CD4-positive, alpha-beta T cell treated with Interleukin-6 at 100 ng/mL for 8 hours (primary cell): ENCODE results near the gene ATG5.
"Not testable (repeated sequence)": the region's sequence is repeated elsewhere in the genome, so short reads cannot be mapped to it uniquely, and the experiment has no call there.

Experiments used
- DNase-seq: peaks from one replicate; pipeline ENCODE4 v3.0.0-alpha.2; 2020; ENCODE audit warnings: mixed read lengths, low spot score

ATG5 gene

DNA sequence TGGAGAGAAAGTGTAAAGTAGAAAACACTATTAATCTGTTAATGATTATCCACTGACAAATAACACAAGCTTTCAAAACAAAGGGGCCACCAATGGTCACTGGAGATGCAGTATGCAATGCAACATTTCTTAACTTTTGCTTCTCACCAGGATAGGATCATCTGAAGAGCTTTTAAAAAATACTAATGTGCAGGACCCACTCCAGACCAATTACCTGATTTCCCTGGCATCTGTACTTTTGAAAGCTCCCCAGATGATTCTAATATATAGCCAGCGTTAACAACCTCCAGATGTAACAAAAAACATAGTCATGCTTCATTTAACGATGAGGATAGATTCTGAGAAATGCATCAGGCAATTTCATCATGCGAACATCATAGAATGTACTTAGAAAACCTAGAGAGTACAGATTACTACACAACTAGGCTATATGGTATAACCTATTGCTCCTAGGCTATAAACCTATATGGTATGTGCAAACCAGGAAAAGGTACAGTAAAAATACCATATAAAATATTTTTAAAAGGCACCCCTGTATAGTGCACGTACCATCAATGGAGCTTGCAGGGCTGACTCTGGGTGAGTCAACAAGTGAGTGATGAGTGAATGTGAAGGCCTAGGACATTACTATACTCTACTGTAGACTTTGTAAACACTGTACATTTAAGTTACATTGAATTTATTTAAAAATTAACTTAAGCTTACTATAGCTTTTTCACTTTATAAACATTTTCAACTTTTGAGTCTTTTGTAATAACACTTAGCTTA lies 69.2 kb downstream of the ATG5 start:
- no peak for DNase-seq

DNA sequence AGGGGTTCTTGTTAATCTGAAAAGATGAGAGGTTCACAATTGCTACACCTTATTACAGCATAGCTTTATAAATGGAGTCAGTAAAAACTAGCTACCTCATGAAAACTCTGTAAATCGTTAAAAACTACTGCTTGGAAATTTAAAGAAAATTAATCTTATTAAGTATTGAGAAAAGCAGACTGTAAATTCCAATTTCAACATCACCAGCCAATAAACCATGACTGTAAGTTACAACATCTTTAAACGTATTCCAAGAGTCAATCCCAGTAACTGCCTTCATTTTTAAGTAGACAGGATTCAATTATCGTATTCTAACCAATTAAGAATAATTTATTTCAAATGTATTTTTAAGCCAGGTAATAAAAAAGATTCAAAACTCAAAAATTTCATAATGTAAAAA lies 70.3 kb downstream of the ATG5 start:
- DNase-seq: no peak

DNA sequence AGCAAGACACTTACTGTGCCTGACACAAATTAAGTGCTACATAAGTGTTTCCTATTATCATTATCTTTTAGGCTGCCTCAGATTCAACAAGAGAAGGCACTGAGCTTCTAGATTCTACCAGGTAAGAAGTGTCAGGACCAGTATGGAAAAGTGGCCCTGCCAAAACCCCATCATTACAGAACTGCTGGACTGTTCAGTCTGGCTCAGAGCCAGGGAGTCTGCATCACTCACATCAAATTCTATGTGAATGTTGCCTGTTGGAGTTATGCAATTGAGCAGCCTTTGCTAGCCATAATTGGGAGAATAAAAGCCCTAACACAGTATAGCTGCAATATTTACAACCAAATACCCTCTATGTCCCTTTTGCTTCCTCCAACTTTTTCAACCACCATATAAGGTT lies 70.9 kb downstream of the ATG5 start:
- DNase-seq: no peak

DNA sequence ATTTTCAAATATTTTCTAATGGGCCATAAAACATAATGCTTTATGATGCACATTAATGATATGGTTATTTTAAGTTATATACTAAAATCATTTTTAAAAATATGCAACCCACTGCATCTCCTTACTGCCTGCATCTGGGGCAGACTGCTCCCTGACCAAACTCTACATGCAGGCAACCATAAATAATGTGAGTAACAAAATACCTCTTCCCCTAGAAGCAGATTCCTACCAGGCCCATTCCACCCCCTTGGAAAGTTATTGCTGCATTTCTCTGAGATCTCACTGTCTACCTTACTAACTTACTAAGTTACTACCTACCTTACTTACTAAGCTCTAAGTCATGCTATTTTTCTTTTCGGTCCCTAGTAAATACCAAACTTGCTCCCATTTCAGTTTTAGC lies 71.8 kb downstream of the ATG5 start:
- no peak for DNase-seq

DNA sequence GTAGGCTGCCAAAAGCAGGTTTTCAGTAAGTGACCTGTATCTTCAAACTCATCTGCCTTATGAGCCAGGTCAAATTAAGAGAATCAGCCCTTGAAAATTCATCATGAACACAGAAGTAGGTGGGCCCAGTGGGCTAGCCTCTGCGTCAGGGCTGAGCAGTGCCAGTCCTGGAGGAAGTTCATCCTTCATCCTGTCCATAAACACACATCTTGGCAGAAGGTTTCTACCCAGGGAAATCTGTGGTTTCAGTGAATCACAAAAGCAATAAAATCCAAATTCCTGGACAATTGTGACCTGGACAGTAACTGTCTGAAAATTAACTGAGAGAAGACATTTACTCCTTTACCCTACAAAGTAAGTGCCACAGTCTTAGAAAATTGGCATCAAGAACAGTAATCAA lies 72.4 kb downstream of the ATG5 start:
- DNase-seq: no peak

DNA sequence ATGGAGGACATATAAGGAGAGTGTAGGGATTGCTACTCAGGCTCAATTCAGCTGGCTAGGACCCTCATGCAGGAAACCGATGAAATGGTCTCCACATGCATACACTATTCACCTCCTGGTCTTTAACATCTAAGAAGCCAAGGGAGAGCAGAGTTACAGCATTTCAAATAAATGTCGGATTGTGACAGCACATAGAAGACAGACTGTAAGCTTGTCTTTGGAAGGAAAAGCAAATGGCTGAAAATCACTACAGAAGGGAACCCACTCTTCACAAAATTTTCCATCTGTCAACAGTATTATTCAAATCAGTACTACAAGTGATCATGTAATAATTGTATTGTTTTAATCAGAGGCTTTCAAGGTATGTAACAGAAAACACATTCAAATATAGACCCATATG lies 72.9 kb downstream of the ATG5 start:
- no peak for DNase-seq

DNA sequence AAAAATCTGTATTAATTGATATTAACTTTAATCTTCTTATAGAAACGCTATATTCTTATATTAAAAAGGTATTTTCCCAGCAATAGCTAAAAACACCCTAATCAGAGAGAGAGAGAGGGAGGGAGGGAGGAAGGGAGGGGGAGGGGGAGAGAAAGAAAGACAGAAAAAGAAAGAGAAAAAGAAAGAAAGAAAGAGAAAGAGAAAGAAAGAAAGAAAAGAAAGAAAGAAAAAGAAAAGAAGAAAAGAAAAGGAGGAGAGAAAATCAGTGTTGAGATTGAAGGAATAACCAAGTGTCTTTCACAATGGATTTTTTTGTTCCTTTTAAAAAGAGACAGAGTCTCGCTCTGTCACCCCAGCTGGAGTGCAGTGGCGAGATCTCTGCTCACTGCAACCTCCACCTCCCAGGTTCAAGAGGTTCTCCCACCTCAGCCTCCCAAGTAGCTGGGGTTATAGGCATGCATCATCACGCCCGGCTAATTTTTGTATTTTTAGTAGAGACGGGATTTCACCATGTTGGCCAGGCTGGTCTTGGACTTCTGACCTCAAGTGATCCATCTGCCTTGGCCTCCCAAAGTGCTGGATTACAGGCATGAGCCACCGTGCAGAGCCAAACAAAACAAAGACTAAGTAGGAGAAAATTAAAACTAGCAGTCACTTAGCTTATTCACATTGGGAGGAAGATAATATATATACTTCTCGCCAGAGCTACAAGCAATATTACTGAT lies 73.9 kb downstream of the ATG5 start:
- not testable (repeated sequence) for DNase-seq

DNA sequence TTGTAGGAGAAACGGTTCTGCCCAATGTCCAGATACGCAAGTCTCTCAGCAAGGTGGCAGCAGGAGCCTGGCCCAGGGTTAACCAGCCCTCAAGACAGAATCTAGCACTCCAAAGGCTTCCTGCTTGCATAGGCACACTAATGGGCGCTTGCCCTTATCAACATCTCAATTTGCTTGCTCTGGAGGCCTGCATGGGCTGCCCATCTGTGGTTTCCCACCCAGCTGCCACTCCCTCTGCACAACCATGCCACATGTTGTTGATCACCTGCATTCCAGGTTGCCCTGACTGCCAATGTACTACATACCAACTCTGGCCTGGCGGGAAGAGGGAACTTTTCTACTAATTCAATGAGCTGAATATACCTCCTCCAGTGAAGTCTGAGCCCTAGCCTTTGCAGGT lies 74.6 kb downstream of the ATG5 start:
- DNase-seq: no peak

DNA sequence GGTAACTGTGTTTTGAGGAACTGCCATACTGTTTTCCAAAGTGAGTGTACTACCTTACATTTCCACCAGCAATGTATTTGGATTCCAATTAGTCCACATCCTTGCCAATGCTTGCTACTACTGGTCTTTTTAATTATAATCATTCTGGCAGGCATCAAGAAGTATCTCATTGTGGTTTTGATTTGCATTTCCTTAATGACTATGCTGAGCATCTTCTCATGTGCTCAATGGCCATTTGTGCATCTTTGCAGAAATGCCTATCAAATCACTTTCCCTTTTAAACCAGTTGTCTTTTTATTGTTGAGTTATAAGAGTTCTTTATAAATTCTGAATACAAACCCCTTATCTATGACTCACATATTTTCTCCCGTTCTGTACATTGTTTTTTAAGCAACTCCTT lies 75.9 kb downstream of the ATG5 start:
- DNase-seq: no peak

DNA sequence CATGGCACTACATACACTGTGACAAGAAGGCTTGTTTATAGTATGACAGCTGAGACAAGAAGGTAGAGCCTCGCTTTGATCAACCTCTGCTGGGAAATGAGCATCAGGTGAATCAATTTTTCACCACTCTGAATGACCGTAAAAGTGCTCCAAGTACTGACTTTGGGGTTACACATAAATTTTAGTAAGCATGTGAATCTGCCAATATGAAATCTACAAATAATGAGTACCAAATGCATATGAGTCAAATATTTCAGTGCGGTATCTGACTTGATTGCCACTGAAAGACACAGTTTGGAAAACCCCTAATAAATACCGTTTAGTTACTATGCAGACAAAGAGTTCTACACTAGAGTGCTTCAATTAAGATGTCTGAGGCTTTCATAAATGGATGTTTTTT lies 77.8 kb downstream of the ATG5 start:
- no peak for DNase-seq

DNA sequence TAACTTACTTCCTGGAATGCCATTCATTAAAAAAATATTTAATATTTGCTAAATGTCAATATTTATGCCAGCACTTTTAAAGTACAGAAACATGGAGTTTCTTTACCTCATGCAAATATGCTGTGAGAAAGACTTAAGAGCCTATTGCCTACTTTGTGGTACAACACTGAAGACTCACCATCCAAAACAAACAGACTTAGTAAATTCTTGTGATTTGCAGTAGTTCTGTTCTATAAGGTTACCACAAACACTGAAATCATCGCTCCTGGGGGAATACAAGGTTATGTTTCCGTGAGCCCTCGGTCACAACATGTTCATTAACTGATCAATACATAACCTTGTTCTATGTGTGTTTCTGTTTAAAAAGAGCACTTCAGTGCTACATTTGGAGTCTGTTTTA lies 78.3 kb downstream of the ATG5 start:
- no peak for DNase-seq

DNA sequence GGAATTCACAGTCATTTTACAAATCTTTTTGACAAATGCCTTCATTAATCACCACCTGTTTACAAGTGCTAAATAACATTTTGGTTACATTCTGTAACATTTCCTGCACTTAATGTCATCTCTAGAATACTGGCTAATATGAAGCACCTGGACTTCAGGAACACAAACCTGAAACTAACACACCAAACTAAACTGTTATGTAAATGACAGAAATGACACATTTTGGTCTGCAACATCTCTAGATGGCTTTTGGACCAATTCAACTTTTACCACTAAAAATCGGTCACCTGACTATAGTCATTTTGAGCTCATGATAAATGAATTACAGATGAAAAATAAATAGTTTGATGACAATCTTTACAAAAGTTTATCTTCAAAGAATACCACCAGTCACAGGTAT lies 80.6 kb downstream of the ATG5 start:
- no peak for DNase-seq

DNA sequence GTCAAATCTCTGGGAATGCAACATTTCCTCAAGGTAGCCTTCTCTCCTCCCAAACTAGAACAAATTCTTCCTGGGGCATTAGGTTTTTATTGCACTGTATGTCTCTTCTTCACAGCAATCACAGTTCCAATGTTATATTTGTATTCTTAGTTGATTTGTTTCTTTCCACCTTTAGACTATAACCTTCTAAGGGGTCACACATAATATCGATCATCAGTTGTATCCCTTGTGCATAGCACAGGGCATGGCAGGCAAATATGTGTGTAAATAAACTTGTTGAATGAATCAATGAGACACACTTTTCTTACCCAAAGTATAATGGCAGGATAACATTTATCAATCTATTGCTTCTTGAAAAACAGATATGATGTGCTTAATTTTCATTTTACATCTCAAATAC lies 81.0 kb downstream of the ATG5 start:
- no peak for DNase-seq

DNA sequence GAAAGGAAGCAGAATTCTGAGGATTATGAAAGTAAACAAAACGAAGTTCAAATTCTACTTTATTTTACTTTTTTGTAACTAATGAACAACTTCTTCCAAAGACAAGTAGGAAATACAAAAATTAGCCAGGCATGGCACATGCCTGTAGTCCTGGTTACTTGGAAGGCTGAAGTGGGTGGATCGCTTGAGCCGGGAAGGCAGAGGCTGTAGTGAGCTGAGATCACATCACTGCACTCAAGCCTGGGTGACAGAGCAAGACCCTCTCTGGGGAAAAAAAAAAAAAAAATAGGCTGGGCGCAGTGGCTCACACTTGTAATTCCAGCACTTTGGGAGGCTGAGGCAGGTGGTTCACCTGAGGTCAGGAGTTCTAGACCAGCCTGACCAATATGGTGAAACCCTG lies 82.3 kb downstream of the ATG5 start:
- DNase-seq: no peak

DNA sequence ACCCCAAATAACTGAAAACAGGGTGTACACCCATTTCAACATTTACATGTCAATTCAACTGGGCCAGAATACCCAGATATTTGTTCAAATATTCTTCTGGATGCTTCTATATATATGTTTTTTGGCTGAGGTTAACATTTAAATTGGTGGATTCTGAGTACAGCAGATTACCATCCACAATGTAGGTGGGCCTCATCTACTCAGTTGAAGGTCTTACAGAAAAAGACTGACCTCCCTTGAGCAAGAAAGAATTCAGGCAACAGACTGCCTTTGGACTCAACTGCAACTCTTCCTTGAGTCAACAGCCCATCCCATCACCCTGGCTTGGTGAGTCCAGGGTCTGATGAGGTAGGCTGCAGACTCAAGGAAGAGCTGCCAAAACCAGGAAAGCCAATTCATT lies 84.1 kb downstream of the ATG5 start:
- no peak for DNase-seq

DNA sequence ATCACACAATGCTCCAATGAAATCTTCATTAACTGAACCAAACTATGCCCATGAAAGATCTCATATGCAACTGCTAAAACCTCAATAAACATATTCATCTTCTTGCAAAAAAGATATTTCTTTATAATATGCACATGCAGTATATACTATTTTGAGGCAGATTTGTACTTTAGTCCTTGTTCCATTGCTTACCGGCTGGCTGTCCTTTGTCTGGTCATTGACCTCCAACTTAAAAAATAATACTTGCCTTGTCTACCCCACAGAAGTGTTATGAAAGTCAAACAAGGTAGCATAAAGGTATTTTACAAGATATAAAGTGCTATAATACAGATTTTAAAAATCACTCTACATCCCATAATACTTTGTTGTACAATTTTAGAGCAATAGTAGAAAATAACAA lies 88.3 kb downstream of the ATG5 start:
- DNase-seq: no peak

DNA sequence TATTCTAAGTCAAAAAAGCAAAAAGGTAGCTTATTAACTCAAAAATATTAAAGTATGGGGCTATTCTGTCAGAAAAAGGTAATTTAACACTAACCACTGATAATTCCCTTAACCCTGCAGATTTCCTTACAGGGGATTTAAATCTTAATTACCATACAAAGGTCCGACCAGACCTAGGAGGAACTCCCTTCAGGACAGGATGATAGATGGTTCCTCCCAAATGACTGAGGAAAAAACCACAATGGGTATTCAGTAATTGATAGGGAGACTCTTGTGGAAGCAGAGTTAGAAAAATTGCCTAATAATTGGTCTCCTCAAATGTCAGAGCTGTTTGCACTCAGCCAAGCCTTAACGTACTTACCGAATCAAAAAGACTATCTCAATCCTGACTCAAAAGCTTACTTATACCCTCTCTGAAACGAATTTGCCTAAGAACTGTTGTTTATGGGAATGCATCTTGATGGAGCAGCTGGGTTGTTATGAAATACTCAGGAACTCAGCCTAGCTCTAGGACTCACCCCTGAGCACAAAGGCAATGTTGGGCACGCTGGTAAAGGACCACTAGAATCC lies 95.6 kb downstream of the ATG5 start:
- not testable (repeated sequence) for DNase-seq

DNA sequence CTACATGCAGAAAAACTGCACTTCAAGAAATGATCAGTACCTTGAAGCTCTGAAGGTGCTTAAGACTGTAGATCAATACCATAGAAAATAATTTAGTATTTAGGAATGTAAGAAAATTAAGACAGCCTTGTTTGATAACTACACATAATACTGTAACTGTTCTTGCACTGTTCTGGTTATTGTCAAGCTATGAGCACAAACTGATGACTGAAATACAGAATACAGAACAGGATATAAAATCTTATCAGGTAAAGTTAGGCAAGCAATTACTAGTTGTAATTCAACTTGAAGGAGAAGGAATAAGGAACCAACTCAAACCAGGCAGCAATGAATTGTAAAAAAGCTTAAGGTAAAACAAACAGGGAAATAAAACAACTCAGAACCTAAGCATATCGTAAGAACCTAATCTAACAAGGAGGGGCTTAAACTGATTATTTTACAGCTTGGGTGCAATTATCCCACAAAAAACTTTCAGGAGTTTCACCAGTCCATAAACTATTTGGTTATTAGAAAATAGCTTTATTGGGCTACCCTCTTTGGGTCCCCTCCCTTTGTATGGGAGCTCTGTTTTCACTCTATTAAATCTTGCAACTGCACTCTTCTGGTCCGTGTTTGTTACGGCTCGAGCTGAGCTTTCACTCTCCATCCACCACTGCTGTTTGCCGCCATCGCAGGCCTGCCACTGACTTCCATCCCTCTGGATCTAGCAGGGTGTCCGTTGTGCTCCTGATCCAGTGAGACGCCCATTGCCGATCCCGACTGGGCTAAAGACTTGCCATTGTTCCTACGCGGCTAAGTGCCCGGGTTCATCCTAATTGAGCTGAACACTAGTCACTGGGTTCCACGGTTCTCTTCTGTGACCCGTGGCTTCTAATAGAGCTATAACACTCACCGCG lies 97.7 kb downstream of the ATG5 start:
- no peak for DNase-seq

DNA sequence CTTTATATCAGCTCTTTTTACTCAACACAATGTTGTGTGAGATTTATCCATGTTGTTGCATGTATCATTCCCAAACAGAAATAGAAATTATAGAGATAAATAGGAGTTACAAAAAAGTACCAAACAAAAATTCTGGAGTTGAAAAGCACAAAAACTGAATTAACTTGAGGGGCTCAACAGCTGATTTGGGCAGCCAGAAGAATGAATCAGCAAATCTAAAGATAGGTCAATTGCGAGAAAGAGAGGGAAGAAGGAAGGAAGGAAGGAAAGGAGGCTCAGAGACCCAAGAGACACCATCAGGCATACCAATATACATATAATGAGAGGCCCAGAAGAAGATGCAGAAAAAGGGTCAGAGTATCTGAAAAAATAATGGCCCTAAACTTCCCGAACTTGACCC lies 98.9 kb downstream of the ATG5 start:
- no peak for DNase-seq

DNA sequence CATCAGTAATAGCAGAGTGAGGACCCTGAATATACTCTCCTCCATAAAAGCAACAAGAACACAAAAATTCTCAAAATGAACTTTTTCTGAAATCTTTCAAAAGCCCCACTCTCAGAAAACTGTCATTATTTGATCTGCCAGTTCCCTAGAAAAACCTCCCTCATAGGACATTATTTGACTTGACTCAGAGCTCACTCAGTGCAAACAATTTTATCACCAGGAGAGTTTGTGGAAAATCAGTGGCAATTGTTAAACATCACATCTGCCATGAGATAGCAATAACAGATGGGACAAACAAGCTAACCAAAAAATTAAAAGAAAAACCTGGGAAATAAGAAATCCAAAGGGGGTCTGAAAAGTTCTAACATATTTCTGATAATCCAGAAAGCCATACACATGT lies 100.0 kb downstream of the ATG5 start:
- no peak for DNase-seq

DNA sequence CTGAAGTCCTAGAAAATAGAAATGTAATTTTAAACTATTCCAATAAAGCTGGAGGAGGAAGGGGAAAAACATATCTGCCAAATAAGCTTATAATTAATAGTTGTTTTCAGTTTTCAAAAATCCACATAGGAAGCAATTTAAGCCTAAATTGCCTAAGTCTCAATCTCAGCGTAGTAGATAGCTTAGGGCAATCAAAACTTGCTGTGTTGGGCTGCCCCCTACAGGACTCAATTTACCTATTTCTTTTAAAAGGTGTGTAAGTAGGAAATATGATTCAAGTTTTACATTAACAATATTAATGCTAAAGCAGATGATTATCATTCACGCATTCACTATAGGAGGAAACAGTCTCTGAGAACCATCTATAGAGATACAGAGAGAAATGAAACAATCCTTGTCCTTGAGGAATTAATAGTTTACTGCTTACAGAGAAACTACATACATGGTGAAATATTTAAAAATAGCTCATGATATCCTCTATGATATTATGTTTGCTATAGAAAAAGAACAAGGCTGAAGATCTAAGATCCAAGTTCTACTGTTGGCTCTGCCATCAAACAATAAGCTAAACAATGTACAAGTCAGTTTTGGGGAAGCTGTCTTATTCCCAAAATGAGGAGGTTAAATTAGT lies 102.1 kb downstream of the ATG5 start:
- DNase-seq: peak; percentile 77

DNA sequence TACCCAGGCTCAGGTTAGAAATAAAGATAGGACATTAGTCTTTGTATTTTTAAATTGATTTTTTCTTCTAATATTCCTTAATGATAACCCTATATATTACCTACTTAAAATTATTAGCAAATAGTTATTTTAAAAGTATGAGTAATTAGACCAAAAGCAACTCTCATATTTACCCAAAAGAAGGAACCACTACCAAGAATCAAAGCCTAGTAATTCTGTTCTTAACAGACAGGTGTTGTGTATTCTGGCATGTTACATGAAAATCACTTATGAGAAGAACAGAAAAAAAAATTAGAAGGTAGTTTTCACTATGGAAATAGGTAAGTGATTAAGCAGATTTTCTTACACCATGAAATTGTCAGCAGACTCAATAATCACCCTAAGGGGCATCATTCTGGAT lies 105.1 kb downstream of the ATG5 start:
- no peak for DNase-seq
